CD4-positive, alpha-beta T cell treated with Interleukin-4 for 4 hours (primary cell): Measurements from ENCODE around the gene POLR2H.

Experiments
- DNase-seq: peaks from one replicate; pipeline ENCODE4 v3.0.0-alpha.2; 2020

The POLR2H gene

GRCh38 chr3:184373422-184373821 is 11.9 kb downstream of the POLR2H start:
- DNase-seq = no peak

- no peak for DNase-seq
Observed at GRCh38 chr3:184375747-184376461, 14.4 kb downstream of the POLR2H start.

GRCh38 chr3:184377374-184377773 is 15.9 kb downstream of the POLR2H start:
- no peak for DNase-seq

DNA sequence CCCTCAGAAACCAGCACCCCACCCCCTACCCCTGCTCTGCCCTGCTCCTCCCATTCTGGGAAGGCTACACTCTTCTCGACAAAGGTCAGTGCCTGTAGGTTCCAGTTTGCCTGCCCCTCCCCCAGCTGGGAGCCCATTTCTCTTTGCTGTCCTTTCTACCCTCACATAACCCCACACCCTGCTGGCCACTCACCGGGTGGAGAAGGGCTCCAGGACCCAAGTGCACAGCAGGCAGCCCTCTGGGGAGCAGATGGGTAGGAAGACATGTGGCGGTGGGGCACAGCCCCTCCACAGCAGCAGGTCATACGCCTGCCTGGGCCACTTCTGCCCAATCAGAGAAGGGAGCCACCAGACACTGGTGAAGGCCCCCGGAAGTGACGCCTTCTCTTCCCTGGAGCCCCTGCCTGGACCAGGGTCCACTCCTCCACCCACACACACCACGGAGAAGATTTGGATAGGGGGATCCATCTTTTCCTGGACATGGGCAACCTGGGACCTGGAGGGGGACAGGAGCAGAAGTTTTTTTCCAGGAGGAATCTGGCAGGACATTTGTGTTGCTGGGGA is 16.5 kb downstream of the POLR2H start, which contains the start of gene THPO:
Gene THPO (minus strand): TSS at position 326 of the 564 bp plus-strand sequence. CDS start 1,948 bp downstream, outside the sequence.
- no peak for DNase-seq

DNA sequence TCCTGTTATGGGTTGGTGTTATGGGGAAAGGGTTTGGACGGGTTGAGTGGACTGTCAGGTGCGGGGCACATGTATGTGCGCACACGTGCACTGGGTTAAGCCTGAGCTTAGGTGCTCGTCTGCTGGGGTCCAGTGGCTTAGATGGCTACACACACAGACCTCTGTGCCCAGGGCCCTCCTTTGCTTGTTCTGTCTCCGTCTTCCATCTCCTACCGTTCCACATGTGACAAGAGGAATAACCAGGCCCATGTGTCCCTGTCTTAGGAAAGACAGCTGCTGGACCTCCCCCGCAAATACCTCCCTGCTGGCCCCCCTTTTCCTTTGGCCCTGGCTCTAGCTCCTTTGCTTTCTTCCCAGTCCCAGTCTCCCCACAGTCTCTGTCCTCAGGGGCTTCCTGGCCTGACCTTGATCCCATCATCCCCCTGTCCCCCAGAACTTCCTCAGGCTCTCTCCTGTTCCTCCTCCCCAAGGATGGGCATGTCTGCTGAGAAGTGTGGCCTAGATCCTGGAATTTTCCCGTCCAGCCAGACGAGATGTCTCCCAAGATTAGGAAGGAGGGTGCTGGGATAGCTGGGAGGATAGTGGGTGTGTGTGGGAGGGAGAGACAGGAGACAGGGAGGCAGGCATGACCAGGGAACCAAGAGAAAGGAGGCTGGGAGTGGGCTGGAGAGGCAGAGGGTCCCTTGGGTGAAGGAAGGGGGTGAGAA is 17.3 kb downstream of the POLR2H start:
- DNase-seq = no peak

DNA sequence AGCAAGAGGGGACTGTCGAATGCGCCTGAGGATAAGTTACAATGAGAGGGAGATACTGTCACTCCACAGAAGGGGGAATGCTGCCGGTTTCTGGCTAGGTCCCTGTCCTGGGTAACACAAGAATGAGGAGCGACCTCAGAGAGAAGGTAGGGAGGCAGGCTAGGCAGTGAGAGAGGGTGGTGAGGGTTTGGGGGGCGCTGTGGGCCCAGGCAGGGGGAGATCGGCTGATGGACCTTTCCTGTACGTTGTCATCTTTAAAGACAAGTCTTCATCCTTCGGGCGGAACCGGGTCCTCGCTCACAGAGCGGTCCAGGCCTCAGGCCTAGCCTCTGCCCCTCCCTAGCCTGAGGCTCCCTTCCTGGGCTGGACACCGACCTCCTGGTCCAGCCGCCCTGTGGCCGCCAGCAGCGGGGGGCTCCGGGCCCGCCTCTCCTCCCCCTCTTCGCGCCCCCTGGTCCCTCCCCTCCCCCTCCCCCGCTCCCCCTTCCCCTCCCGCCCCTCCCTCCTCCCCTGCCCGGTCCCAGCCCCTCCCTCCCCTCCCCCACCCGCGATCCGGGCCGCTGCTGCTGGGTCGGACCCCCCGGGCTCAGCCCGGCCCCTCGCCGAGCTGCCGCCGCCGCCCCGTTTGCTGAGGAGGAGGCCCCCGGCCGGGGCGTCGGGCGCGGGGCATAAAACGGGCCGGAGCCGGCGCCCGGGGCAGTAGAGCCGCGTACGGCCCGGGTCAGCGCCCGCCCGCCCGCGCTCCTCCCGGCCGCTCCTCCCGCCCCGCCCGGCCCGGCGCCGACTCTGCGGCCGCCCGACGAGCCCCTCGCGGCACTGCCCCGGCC is 18.1 kb downstream of the POLR2H start, which contains the start of gene CHRD:
Gene CHRD (plus strand): TSS at position 697 of the 827 bp plus-strand sequence. CDS start 265 bp downstream, outside the sequence.
- DNase-seq = no peak

DNA sequence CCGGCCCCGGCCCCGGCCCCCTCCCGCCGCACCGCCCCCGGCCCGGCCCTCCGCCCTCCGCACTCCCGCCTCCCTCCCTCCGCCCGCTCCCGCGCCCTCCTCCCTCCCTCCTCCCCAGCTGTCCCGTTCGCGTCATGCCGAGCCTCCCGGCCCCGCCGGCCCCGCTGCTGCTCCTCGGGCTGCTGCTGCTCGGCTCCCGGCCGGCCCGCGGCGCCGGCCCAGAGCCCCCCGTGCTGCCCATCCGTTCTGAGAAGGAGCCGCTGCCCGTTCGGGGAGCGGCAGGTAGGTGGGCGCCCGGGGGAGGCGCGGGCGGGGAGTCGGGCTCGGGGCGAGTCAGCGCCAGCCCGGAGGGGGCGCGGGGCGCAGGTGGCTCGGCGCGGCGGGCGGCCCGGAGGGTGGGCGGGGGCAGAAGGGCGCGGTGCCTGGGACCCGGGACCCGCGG is 18.7 kb downstream of the POLR2H start:
- DNase-seq = no peak

DNA sequence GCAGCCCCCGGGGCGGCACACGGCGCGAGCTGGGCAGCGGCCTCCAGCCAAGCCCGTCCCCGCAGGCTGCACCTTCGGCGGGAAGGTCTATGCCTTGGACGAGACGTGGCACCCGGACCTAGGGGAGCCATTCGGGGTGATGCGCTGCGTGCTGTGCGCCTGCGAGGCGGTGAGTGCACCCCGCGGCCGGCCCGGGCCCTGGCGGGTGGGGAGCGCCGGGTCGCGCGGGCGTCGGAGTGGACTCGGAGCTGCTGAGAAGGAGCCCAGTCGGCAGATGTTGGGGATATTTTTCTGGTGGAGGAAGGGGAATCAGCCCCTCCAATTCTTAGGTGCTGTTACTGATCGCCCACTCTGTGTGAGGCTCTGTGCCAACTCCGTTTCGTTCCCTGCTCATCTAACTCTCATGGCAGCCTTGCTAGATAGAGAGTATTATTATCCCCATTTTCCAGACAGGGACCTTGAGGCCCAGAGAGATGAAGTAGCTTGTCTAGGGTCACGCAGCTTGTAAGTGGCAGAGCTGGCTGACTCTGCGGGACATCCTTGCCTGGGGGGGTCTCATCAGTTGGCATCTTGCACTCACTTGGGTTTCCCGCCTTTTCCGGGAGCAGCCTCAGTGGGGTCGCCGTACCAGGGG is 19.2 kb downstream of the POLR2H start:
- DNase-seq = no peak

- no peak for DNase-seq
Observed at GRCh38 chr3:184381261-184382224, 20.0 kb downstream of the POLR2H start.

- DNase-seq = no peak
Observed at GRCh38 chr3:184382326-184383032, 21.0 kb downstream of the POLR2H start.

DNA sequence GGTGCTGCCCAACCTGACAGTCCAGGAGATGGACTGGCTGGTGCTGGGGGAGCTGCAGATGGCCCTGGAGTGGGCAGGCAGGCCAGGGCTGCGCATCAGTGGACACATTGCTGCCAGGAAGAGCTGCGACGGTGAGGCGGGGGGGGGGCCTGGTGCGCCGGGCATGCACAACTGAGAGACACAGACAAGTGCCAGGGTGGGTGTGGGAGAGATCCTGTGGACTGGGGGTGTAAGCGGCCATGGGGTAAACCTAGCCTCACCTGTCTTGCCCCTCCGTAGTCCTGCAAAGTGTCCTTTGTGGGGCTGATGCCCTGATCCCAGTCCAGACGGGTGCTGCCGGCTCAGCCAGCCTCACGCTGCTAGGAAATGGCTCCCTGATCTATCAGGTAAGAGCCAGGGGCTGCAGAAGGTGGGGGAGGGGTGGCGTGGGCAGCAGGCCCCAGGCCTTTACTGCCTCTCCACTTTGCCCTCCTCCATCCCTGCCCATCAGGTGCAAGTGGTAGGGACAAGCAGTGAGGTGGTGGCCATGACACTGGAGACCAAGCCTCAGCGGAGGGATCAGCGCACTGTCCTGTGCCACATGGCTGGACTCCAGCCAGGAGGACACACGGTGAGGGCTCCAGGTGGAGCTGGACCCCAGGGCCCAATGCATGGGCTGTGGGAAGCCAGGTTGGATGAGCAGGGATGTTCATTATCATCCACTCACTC is 21.7 kb downstream of the POLR2H start:
- DNase-seq = no peak

- DNase-seq = no peak
Observed at GRCh38 chr3:184384342-184384741, 22.8 kb downstream of the POLR2H start.

DNA sequence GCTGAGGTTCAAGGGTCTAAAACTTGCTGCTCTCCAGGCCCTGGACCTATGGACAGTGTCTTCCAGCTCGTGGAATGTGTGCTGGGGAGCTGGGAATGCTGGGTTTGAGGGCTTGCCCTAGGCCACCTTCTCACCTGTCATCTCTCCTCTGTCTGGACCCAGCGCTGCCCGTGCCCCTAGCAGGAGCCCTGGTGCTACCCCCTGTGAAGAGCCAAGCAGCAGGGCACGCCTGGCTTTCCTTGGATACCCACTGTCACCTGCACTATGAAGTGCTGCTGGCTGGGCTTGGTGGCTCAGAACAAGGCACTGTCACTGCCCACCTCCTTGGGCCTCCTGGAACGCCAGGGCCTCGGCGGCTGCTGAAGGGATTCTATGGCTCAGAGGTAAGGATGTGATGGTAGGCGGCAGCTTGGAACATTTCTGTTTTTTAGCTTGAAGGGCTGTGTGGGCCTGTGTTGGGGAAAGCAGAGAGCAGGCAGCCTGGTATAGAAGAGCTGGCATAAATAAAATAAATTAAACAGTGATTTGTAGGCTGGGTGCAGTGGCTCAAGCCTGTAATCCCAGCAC is 23.4 kb downstream of the POLR2H start:
- no peak for DNase-seq

- DNase-seq = no peak
Observed at GRCh38 chr3:184386047-184386806, 24.7 kb downstream of the POLR2H start.

- DNase-seq = no peak
Observed at GRCh38 chr3:184387174-184387714, 25.7 kb downstream of the POLR2H start.

GRCh38 chr3:184388164-184388935 is 26.8 kb downstream of the POLR2H start:
- DNase-seq = no peak

GRCh38 chr3:184388936-184389230 is 27.4 kb downstream of the POLR2H start:
- DNase-seq = no peak

GRCh38 chr3:184389384-184389783 is 27.9 kb downstream of the POLR2H start:
- no peak for DNase-seq
